HG02610 (cell line): ENCODE data around the gene FASN.

ENCODE experiments used
- ATAC-seq: cut with Tn5 transposase; IDR thresholded peaks from one replicate; pipeline ENCODE4 v1.9.1; 2021; ENCODE audit warnings: mild to moderate bottlenecking, moderate library complexity; ENCODE audit not compliant: unreplicated experiment

FASN gene

GRCh38 chr17:82089723-82090548 lies 8.1 kb downstream of the FASN start:
- ATAC-seq, result no peak

- no peak for ATAC-seq
These were observed 9.0 kb downstream of the FASN start for GRCh38 chr17:82088838-82089722.

DNA sequence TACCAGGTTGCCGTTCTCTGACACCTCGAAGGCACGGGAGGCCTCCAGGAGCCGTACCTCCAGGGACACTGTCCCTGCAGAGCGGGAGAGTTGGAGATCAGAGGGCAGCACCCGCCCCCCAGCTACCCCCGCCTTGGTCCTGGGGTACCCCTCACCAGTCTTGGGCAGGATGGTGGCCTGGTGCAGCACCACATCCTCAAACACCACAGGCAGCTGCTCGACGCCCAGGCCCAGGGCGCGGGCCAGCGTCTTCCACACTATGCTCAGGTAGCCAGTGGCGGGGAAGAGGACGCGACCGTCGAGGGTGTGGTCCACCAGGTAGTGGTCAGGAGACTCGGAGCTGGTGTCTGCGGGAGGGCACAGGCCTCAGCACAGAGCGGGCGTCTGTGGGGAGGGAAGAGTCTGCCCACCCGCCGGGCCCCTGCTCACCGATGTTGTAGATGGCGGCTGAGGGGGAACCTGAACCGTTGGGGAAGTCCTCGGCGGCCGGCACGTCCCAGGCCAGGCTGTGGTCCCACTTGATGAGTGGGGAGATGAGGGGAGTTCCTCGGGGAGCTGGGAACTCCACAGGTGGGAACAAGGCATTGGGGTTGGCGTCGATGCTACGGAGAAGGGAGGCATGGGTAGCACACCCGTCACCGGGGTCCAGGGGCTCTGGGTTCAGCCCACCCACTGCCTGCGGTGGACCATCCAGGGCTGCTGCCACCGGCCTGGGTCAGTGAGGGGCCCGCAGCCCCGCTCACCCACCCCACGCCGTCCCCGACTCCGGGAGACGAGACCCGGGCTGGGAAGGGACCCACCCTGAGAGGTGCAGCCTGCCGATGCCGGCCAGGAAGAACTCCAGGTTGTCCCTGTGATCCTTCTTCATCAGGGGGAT lies 9.8 kb downstream of the FASN start:
- no peak for ATAC-seq

GRCh38 chr17:82086941-82087906 lies 10.8 kb downstream of the FASN start:
- no peak for ATAC-seq

- no peak for ATAC-seq
These were observed 11.9 kb downstream of the FASN start for GRCh38 chr17:82085931-82086764.

- ATAC-seq, result no peak
These were observed 12.8 kb downstream of the FASN start for GRCh38 chr17:82085031-82085861.

- no peak for ATAC-seq
These were observed 13.5 kb downstream of the FASN start for GRCh38 chr17:82084373-82085030.

DNA sequence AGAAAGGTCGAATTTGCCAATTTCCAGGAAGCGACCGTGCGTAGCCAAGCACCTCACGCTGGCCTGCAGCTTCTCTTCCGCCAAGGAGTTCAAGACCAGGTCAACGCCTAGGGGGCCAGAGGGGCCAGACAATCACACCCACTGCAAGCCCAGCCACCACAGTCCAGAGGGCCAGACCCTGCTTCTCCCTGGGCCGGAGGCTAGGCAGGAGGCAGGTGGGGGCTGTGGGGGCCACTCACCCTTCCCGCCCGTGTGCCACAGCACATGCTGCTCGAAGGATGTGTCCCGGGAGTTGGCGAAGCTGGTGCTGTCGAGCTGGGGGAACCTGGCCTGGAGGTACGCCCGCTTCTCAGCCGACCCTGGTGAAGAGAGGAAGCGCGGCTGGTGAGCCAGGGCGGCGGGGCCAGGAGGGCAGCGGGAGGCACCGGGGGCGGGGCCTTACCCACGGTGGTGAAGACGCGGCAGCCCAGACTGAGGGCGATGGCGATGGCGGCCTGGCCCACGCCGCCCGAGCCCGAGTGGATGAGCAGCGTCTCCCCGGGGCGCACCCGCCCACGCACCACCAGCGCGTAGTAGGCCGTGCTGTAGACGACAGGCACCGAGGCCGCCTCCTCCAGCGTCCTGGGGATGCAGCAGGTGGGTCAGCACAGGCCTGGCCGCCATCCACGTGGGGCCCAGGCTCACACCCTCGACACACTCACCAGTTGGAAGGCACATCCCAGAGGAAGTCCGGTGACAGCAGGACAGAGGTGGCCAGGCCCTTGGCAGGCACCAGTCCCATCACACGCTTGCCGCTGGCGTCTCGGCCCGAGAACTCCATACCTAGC lies 14.3 kb downstream of the FASN start:
- ATAC-seq, result no peak

DNA sequence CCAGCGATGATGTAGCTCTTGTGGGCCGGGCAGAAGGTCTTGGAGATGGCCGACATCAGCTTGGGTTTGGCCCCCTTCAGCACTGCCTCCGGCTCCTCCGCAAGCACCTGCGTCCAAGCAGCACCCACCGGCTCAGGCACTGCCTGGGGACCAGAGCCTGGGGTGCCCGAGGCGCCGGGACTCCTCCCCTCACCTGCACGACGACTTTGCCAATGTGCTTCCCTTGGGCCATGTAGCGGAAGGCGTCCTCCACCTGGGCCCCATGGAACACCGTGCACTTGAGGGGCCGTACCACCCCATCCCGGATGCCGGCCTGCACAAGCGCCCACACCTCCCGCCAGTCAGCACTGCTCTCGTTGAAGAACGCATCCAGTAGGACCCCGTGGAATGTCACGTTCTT lies 15.0 kb downstream of the FASN start:
- ATAC-seq, result no peak

DNA sequence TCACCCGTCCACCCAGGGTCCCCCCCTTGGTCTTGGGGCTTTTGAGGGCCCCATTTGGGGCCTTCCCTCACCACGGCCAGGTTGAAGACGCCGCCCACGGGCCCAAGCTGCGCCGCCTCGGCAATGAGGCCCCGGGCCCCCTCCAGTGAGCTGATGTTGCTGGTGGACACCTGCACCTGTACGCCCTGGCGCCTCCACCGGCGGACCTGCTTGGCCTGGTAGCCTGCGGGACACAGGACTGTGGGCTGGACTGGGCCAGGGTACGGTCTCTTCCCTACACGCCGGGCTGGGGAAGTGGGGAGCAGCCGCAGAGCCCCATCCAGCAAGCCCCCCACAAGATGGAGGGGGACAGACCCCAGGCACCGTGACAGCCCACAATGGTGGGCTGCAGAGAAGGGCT lies 15.6 kb downstream of the FASN start:
- no peak for ATAC-seq

- no peak for ATAC-seq
These were observed 16.1 kb downstream of the FASN start for GRCh38 chr17:82081966-82082365.

- no peak for ATAC-seq
These were observed 16.5 kb downstream of the FASN start for GRCh38 chr17:82081546-82081945.

DNA sequence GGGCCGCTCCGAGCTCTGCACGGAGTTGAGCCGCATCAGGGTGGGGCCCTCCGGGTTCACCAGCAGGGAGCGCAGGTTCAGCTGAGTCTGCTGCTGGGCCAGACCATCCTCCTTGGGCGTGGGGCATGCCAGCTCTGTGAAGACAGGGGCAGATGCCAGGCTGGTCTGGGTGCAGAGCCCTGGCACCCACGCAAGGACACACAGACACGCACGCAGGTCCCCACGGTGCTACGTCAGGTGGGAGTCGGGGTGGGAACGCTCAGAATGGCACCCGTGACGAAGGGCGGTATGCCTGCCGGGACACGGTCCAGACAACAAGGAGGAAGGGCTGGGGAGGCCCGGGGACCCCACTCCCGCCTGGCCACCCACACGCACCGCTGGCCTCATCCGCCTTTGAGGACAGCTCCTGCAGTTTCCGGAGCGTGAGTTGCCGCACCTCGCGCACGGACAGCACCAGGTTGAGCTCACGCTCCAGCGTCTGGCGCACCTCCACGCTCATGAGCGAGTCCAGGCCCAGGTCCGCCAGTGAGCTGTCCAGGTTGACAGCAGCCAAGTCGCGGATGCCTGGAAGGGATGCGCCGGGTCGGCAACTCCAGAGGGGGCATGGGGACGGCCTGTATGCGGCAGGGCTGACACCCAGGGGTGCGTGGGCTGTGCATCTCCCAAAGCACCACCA lies 17.1 kb downstream of the FASN start:
- no peak for ATAC-seq

GRCh38 chr17:82080048-82080788 lies 17.8 kb downstream of the FASN start:
- no peak for ATAC-seq

DNA sequence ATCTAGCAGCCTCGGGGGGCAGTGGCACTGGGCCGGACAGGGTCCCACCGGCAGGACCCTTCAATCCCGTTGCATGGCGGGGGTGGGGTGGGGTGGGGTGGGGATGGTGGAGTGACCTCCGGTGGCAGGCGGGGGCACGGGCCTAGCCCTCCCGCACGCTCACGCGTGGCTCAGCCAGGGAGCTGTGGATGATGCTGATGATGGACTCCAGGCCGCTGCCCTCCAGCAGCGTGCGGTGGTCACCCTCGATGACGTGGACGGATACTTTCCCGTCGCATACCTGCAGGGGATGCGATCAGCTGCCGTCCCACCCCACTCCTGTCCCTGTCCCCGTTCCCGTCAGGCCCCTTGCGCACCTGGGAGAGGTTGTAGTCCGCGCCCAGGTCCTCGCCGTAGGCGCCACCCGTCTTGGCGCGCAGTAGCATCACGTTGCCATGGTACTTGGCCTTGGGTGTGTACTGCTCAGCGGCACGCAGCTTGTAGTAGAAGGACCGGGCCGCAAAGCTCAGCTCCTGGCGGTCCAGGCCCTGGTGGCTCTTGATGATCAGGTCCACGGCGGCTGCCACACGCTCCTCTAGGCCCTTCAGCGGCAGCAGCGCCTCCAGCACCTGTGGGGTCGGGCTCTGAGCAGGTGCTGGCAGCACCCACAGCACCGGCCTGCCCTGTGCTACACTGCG lies 18.9 kb downstream of the FASN start:
- no peak for ATAC-seq
